Tibial artery (tissue), 4 donors: Measurements from ENCODE around the gene SV2B.

Source experiments
- DNase-seq, 2 donors: peaks; one replicate each; pipeline ENCODE4 v3.0.0-alpha.2; 2019
- H3K27ac ChIP-seq, 2 donors: fragments of 200-600 bp; sonication (generic) in 1 of 2; 1 replicate in 1 of 2; 2 replicates in 1 of 2; pipeline ENCODE4 v1.5.1; 2018 to 2019; ENCODE audit warnings: mild to moderate bottlenecking in 1 of 2
- H3K27me3 ChIP-seq, 2 donors: fragments of 200-600 bp; sonication (generic) in 1 of 2; one replicate each; pipeline versions ENCODE4 v1.5.1 to v1.6.0; 2016 to 2019
- H3K36me3 ChIP-seq, 3 donors: fragments of 200-600 bp; sonication (generic) in 2 of 3; one replicate each; pipeline ENCODE4 v1.5.1; 2016 to 2019; ENCODE audit warnings: mild to moderate bottlenecking in 2 of 3
- H3K4me1 ChIP-seq, 4 donors: fragments of 200-600 bp; sonication (generic) in 2 of 4; 1 replicate in 3 of 4; 2 replicates in 1 of 4; pipeline ENCODE4 v1.5.1; 2016 to 2019
- H3K4me3 ChIP-seq, 2 donors: fragments of 200-600 bp; sonication (generic) in 1 of 2; 1 replicate in 1 of 2; 2 replicates in 1 of 2; pipeline ENCODE4 v1.5.1; 2018 to 2019; ENCODE audit warnings: mild to moderate bottlenecking in 2 of 2
- H3K9me3 ChIP-seq, 3 donors: fragments of 200-600 bp; sonication (generic) in 1 of 3; one replicate each; pipeline ENCODE4 v1.5.1; 2016 to 2019
- CTCF ChIP-seq, 2 experiments: fragments of 200-600 bp in 1 of 2; fragments of 450-650 bp in 1 of 2; IDR thresholded peaks; one replicate each; pipeline ENCODE4 v1.5.1; 2017 to 2019; ENCODE audit warnings: antibody characterized with exemption in 2 of 2, mild to moderate bottlenecking in 1 of 2, moderate library complexity in 1 of 2
- intact Hi-C: fragments of 100-400 bp; cut with DNase I; formaldehyde crosslinking; loops from one replicate; pipeline ENCODE4 v1.15.0; 2023; ENCODE audit warnings: low total_unique reads

The SV2B gene

GRCh38 chr15:91318516-91318915 is 218.5 kb downstream of the SV2B start:
- Histone ChIP-seq H3K4me3 (no peak overlapping the region), H3K27me3 (no peaks in the 10 kb centered on the region), H3K9me3 (no peaks in the 10 kb centered on the region), H3K36me3 (no peaks in the 10 kb centered on the region), H3K4me1 (no peaks in the 10 kb centered on the region), H3K27ac (no peak overlapping the region)
- intact Hi-C loops = no loop called here
- no peak for TF ChIP-seq CTCF (IDR thresholded peaks at IDR 0.05)
- no peak for DNase-seq

GRCh38 chr15:91318931-91319330 is 218.9 kb downstream of the SV2B start:
- DNase-seq = no peak
- intact Hi-C loops = no loop called here
- no peaks in the 10 kb centered on the region for H3K9me3 ChIP-seq
- H3K27me3 ChIP-seq = no peaks in the 10 kb centered on the region
- TF ChIP-seq CTCF (IDR thresholded peaks at IDR 0.05) = no peak
- no peaks in the 10 kb centered on the region for H3K4me1 ChIP-seq
- H3K36me3 ChIP-seq = no peaks in the 10 kb centered on the region
- no peak overlapping the region for H3K4me3 ChIP-seq
- no peak overlapping the region for H3K27ac ChIP-seq

- DNase-seq = no peak
- Histone ChIP-seq H3K9me3 (no peaks in the 10 kb centered on the region), H3K36me3 (no peaks in the 10 kb centered on the region), H3K4me1 (no peaks in the 10 kb centered on the region), H3K27ac (no peak overlapping the region), H3K4me3 (no peak overlapping the region), H3K27me3 (no peaks in the 10 kb centered on the region)
- TF ChIP-seq CTCF (IDR thresholded peaks at IDR 0.05) = no peak
- intact Hi-C loops = no loop called here
Observed at GRCh38 chr15:91319371-91320059, 219.5 kb downstream of the SV2B start.

- Histone ChIP-seq H3K9me3 (no peaks in the 10 kb centered on the region), H3K4me3 (no peak overlapping the region), H3K4me1 (no peaks in the 10 kb centered on the region), H3K27me3 (no peaks in the 10 kb centered on the region), H3K36me3 (no peaks in the 10 kb centered on the region), H3K27ac (no peak overlapping the region)
- TF ChIP-seq CTCF (IDR thresholded peaks at IDR 0.05) = no peak
- no peak for DNase-seq
- intact Hi-C loops = no loop called here
Observed at GRCh38 chr15:91320101-91320500, 220.0 kb downstream of the SV2B start.

- no peaks in the 10 kb centered on the region for H3K9me3 ChIP-seq
- intact Hi-C loops = no loop called here
Observed at GRCh38 chr15:91329914-91330313, 229.9 kb downstream of the SV2B start.

More at GRCh38 chr15:91329914-91330313, 229.9 kb downstream of the SV2B start:
- H3K27ac ChIP-seq = no peak overlapping the region
- no peak overlapping the region for H3K4me3 ChIP-seq
- DNase-seq = no peak
- no peak for TF ChIP-seq CTCF (IDR thresholded peaks at IDR 0.05)
- H3K36me3 ChIP-seq = no peaks in the 10 kb centered on the region
- no peaks in the 10 kb centered on the region for H3K27me3 ChIP-seq
- no peaks in the 10 kb centered on the region for H3K4me1 ChIP-seq
